ENCODE results near the gene TPST1.

Gene TPST1

DNA sequence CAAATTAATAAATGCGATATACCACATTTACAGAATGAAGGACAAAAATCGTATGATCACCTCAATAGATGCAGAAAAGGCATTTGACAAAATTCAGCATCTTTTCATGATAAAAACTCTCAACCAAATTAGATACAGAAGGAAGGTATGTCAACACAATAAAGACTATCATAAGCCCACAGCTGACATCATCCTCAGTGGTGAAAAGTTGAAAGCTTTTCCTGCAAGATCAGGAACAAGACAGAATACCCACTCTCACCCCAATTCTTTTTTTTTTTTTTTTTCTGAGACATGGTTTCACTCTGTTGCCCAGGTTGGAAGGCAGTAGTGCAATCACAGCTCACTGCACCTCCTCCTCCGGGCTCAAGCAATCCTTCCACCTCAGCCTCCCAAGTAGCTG is 67.2 kb downstream of the TPST1 start:
- TF ChIP-seq EZH2 (IDR thresholded peaks at IDR 0.05) (no peak), FOXP2 (optimal IDR thresholded peaks at IDR 0.05; ENCODE audit: control extremely low read depth, extremely low read length, insufficient read depth) (no peak), POLR2AphosphoS5 (IDR thresholded peaks at IDR 0.05; ENCODE audit: borderline replicate concordance, low read depth, low read length) (no peak)
- Histone ChIP-seq H3K4me3 (no peak overlapping the region), H3K9me3 (ENCODE audit: low read depth, low read length) (no peaks in the 10 kb centered on the region), H3K27ac (no peak overlapping the region), H3K9ac (ENCODE audit: insufficient read length) (no peak overlapping the region), H3K36me3 (ENCODE audit: insufficient read depth, low read length) (no peaks in the 10 kb centered on the region)
- DNase-seq (ENCODE audit: low read depth, low spot score) = no peak

DNA sequence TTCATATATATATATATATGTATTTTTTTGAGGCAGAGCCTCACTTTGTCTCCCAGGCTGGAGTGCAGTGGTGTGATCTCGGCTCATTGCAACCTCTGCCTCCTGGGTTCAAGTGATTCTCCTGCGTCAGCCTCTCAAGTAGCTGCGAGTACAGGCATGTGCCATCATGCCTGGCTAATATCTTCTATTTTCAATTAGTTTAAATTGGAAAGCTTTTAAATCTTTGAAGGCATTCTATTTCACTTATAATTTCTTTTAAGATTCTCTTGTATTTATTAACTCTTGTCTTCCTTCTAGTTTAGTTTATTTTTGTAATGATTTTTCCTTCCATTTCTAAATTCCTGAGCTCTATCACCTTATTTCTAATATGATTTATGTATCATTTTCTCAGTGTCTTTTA is 71.2 kb downstream of the TPST1 start:
- no peak for DNase-seq (ENCODE audit: low read depth, low spot score)
- TF ChIP-seq EZH2 (IDR thresholded peaks at IDR 0.05) (no peak), FOXP2 (optimal IDR thresholded peaks at IDR 0.05; ENCODE audit: control extremely low read depth, extremely low read length, insufficient read depth) (no peak), POLR2AphosphoS5 (IDR thresholded peaks at IDR 0.05; ENCODE audit: borderline replicate concordance, low read depth, low read length) (no peak)
- H3K9ac ChIP-seq (ENCODE audit: insufficient read length) = no peak overlapping the region

DNA sequence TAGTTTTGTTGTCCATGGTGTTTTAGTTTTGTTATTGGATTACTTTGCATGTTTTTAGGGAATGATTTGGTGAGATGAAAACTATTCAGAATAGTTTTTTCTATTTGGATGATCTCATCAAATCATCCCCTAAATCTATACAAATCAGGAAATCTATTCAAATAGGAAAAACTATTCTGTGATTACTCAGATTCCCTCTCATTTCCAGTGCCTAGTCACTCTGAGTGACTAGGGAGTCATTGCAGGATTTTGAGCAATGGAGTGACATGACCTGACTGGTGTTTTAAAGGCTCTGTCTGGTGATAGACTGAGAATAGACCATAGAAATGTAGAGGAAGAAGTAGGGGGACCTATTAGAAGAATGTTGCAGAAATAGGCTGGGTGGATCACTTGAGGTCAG is 72.4 kb downstream of the TPST1 start:
- no peak overlapping the region for H3K9ac ChIP-seq (ENCODE audit: insufficient read length)
- no peak overlapping the region for H3K4me3 ChIP-seq
- no peak overlapping the region for H3K27ac ChIP-seq
- no peak for DNase-seq (ENCODE audit: low read depth, low spot score)
- TF ChIP-seq EZH2 (IDR thresholded peaks at IDR 0.05) (no peak), POLR2AphosphoS5 (IDR thresholded peaks at IDR 0.05; ENCODE audit: borderline replicate concordance, low read depth, low read length) (no peak)
- no peaks in the 10 kb centered on the region for H3K36me3 ChIP-seq (ENCODE audit: insufficient read depth, low read length)
- no peaks in the 10 kb centered on the region for H3K9me3 ChIP-seq (ENCODE audit: low read depth, low read length)

More for the DNA sequence above, 71.2 kb downstream of the TPST1 start:
- no peaks in the 10 kb centered on the region for H3K36me3 ChIP-seq (ENCODE audit: insufficient read depth, low read length)
- no peaks in the 10 kb centered on the region for H3K9me3 ChIP-seq (ENCODE audit: low read depth, low read length)
- H3K4me3 ChIP-seq = no peak overlapping the region
- H3K27ac ChIP-seq = no peak overlapping the region

DNA sequence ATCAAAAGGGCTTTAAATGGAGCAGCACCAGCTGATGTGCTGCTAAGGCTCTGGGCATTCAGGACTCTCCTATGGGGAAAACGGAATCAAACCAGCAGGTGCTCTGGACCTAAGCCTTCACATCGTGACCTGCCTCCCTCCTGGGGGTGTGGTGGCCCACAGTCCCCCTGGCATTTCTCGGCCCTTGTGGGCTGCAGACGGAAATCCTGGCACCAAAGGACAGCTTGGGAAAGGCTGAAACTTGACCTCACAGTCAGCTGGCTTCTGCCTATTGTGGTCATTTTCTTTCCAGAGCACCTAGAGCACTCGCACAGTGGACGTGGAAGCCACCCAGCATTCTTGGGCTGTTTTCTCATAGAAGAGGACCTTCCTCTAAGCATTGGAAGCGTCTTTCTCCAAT is 74.8 kb downstream of the TPST1 start:
- no peak overlapping the region for H3K27ac ChIP-seq
- TF ChIP-seq POLR2AphosphoS5 (IDR thresholded peaks at IDR 0.05; ENCODE audit: borderline replicate concordance, low read depth, low read length) (no peak), EZH2 (IDR thresholded peaks at IDR 0.05) (no peak), FOXP2 (optimal IDR thresholded peaks at IDR 0.05; ENCODE audit: control extremely low read depth, extremely low read length, insufficient read depth) (no peak)
- no peak for DNase-seq (ENCODE audit: low read depth, low spot score)

DNA sequence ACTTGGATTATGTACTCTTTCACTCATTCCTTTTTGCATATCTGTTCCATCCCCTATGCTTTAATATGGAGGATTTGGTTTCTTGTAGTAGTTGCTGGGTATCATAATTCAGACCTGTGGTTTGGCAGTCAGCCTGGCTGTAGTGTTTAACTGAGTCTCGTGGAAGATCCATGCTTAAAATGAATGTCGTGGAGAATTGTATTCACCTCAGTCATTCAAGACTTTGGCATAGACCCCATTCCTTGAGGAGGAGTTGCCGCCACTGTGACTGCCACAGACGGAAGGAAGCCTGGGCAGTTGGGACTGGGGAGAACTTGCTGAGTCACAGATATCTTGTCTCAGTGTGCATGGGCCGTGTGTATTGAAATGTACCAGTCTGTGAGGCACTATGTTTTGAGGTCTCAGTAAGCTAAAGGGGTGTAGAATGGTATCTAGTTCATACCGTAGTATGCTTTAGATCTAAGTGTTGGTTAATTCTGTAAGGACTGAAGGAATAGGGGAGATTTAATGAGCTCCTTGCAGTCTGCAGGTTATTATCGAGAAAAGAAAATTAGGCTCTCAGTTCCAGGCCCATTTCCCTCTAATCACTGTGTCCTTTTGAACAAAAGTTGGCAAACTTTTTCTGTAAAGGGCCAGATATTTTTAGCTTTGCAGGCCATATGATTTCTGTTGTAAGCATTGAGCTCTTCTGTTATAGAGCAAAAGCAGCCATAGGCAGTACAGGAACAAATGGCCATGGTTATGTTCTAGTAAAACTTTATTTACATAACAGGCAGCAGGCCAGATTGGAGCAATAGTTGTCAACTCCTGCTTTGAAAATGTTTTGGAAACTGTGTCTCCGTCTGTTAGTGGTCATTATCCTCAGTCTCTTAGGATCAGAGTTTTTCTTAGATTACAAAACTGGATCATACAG is 76.8 kb downstream of the TPST1 start:
- DNase-seq (ENCODE audit: low read depth, low spot score) = peak; percentile 62
- peak overlapping the region; percentile 41 for H3K9ac ChIP-seq (ENCODE audit: insufficient read length)
- peak overlapping the region; percentile 86 for H3K27ac ChIP-seq
- no peaks in the 10 kb centered on the region for H3K36me3 ChIP-seq (ENCODE audit: insufficient read depth, low read length)
- peak overlapping the region; percentile 15 for H3K4me3 ChIP-seq
- H3K9me3 ChIP-seq (ENCODE audit: low read depth, low read length) = no peaks in the 10 kb centered on the region
- TF ChIP-seq POLR2AphosphoS5 (IDR thresholded peaks at IDR 0.05; ENCODE audit: borderline replicate concordance, low read depth, low read length) (peak; percentile 32; the same call in 1 of the 2 replicates), EZH2 (IDR thresholded peaks at IDR 0.05) (no peak)

More for the DNA sequence above, 74.8 kb downstream of the TPST1 start:
- Histone ChIP-seq H3K4me3 (no peak overlapping the region), H3K9ac (ENCODE audit: insufficient read length) (no peak overlapping the region), H3K9me3 (ENCODE audit: low read depth, low read length) (no peaks in the 10 kb centered on the region), H3K36me3 (ENCODE audit: insufficient read depth, low read length) (no peaks in the 10 kb centered on the region)

DNA sequence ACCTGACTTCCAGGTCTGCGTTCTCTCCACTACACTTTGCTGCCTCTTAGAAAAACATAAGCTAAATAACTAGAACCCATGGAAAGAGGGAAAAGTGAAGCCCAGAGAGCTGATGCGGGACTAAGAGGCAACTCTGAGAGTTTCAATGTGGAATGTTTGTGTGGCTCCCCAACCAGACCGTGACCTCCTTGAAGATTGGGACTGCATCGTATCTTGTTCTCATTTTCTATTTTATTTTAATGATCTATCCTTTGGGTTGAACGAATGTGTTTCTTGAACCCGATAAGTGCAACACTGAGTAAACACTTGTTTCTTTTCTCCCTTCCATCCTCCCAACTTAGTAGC is 77.4 kb downstream of the TPST1 start:
- Histone ChIP-seq H3K9me3 (ENCODE audit: low read depth, low read length) (no peaks in the 10 kb centered on the region), H3K4me3 (no peak overlapping the region), H3K27ac (peak overlapping the region; percentile 86), H3K9ac (ENCODE audit: insufficient read length) (no peak overlapping the region), H3K36me3 (ENCODE audit: insufficient read depth, low read length) (no peaks in the 10 kb centered on the region)
- no peak for TF ChIP-seq POLR2AphosphoS5 (IDR thresholded peaks at IDR 0.05; ENCODE audit: borderline replicate concordance, low read depth, low read length)
- TF ChIP-seq EZH2 (IDR thresholded peaks at IDR 0.05) = no peak
- no peak for TF ChIP-seq FOXP2 (optimal IDR thresholded peaks at IDR 0.05; ENCODE audit: control extremely low read depth, extremely low read length, insufficient read depth)
- no peak for DNase-seq (ENCODE audit: low read depth, low spot score)

DNA sequence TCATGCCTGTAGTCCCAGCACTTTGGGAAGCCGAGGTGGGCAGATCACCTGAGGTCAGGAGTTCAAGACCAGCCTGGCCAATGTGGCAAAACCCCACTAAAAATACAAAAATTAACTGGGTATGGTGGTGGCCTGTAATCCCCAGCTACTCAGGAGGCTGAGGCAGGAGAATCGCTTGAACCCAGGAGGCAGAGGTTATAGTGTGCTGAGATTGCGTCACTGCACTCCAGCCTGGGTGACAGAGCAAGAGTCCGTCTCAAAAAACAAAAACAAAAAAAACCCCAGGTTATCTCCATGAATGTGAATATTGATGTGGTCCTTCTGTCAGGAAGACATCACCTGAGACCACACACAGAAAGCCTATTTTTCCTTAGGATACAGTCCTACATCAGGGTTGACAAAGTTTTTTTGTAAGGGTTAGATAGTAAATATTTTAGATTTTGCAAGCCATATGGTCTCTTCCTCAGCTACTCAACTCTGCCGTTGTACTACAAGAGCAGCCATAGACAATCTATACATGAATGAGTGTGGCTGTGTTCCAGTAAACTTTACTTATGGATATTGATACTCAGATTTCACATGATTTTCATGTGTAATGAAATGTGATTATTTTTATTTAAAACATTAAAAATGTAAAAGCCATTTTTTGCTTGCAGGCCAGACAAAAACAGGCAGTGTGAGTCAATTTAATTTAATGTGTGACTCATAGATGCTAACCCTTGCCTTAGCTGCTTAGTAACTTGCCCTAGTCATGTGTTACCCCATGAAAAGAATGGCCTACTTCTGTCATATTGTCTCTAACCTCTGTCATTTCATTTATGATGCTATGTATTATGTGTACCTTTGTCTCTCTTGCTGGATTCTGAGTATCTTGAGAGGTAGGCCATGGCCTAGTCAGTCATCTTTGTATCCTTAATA is 78.1 kb downstream of the TPST1 start:
- no peak overlapping the region for H3K4me3 ChIP-seq
- no peak overlapping the region for H3K27ac ChIP-seq
- H3K9me3 ChIP-seq (ENCODE audit: low read depth, low read length) = no peaks in the 10 kb centered on the region
- TF ChIP-seq POLR2AphosphoS5 (IDR thresholded peaks at IDR 0.05; ENCODE audit: borderline replicate concordance, low read depth, low read length) (no peak), EZH2 (IDR thresholded peaks at IDR 0.05) (no peak), FOXP2 (optimal IDR thresholded peaks at IDR 0.05; ENCODE audit: control extremely low read depth, extremely low read length, insufficient read depth) (no peak)
- no peak overlapping the region for H3K9ac ChIP-seq (ENCODE audit: insufficient read length)
- no peak for DNase-seq (ENCODE audit: low read depth, low spot score)
- no peaks in the 10 kb centered on the region for H3K36me3 ChIP-seq (ENCODE audit: insufficient read depth, low read length)

DNA sequence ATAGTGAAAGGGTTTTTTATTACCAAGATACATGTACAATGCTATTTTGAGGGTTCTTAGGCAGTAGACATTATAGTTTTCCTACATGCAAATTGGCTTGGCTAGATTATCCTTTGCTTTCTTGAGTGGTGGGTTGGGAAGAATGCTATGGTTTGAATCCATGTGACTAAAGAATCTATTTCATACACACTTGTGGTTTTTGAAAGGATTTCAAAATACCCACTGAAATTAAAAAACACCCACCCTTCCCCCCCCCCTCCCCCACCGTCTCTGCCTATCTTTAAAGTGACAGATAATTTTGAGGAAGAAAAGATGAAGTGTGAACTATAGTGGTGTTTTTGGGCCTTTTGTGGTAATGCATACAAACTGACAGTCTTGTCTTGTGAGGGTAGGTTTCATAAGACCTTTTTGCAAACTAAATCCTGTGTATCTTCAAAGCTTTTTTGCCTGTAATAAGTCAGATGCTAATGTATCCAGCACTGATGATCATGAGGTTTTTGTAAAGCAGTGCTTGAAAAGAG is 90.9 kb downstream of the TPST1 start:
- Histone ChIP-seq H3K36me3 (ENCODE audit: insufficient read depth, low read length) (no peaks in the 10 kb centered on the region), H3K27ac (peak overlapping the region; percentile 74), H3K4me3 (no peak overlapping the region), H3K9ac (ENCODE audit: insufficient read length) (no peak overlapping the region), H3K9me3 (ENCODE audit: low read depth, low read length) (peaks cover 6% of the 10 kb centered on the region; the same call in 1 of the 2 replicates)
- no peak for TF ChIP-seq POLR2AphosphoS5 (IDR thresholded peaks at IDR 0.05; ENCODE audit: borderline replicate concordance, low read depth, low read length)
- no peak for TF ChIP-seq EZH2 (IDR thresholded peaks at IDR 0.05)
- no peak for TF ChIP-seq FOXP2 (optimal IDR thresholded peaks at IDR 0.05; ENCODE audit: control extremely low read depth, extremely low read length, insufficient read depth)
- DNase-seq (ENCODE audit: low read depth, low spot score) = peak; percentile 61

Data from SK-N-MC (cell line).